NCI-H1048 (cell line): ENCODE results near the gene TPM4.

ENCODE experiments used
- DNase-seq: peaks from one replicate; lab custom pipeline; 2025; lab: John Stamatoyannopoulos, UW

The TPM4 gene

DNA sequence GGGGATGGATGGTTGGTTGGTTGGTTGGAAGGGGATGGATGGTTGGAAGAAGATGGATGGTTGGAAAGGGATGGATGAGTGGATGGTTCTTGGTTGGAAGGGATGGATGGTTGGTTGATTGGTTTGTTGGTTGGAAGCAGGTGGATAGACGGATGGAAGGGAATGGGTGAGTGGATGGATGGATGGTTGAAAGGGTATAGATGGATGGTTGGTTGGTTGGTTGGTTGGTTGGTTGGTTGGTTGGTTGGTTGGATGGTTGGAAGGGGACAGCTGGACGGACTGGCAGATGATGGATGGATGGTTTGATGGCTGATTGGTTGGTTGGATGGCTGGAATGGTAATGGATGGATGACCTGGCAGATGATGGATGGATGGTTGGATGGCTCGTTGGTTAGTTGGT is 55.4 kb downstream of the TPM4 start:
- DNase-seq: no peak

DNA sequence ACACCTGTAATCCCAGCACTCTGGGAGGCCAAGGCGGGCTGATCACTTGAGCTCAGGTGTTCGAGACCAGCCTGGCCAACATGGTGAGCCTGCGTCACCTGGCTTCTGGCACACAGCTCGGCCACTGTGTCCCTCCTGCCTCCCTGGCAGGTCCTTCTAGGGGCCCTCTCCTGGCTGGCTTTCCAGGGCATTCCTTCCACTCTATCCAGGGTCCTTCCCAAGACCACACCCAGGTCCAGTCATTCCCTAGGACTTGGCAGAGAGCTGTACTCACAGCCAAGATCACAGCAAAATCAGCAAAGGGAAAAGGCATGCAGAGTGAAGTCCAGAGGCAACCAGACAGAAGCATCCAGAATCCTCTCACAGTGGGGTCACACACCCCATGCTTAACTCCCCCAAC is 57.5 kb downstream of the TPM4 start:
- no peak for DNase-seq

DNA sequence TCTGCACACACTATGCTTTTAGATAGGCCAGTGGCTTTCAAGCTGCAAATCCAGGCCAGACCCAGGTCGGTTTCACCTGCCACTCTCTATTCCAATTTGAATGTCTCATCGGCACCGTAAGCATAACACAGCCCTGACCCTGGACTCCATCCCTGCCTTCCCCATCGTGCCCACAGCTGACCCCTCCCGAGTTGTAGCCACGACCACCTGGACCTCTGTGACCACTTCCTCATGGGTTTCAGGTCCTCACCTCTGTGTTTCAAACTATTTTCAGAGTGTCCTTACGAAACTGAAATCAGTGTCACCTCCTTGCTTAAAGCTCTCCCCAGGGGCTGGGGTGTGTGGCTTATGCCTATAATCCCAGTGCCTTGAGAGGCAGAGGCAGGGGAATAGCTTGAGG is 58.2 kb downstream of the TPM4 start:
- no peak for DNase-seq

DNA sequence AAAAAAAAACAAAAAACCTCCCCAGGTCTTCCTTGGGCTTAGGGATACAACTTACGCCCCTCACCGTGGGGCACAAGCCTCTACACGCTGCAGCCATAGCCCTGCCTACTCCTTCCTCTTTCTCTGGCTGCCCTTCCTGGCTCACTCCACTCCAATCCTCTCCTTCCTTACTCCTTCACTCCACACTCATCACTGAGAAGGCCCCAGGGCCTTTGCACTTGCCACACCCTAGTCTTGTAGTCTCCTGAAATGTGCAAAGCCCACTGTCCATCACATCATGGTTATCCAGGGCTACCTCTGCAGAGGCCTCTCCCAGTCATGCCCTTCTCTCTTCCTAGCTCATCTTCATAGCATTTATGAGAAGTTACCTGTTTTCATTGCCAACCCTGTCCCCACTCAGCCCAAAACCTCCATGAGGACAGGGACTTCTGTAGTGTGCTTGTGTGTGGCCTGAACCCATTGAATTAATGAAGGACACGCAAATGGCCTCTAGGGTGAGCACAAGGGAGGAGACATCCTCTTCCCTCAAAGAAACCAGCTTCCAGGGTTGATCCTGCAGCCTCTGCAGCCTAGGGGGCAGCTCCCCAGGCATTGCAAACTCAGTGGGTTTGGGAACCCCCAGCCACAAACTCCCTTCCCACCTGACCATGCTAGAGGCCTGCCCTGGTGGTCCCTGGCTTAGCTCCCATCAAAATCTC is 59.3 kb downstream of the TPM4 start:
- no peak for DNase-seq

DNA sequence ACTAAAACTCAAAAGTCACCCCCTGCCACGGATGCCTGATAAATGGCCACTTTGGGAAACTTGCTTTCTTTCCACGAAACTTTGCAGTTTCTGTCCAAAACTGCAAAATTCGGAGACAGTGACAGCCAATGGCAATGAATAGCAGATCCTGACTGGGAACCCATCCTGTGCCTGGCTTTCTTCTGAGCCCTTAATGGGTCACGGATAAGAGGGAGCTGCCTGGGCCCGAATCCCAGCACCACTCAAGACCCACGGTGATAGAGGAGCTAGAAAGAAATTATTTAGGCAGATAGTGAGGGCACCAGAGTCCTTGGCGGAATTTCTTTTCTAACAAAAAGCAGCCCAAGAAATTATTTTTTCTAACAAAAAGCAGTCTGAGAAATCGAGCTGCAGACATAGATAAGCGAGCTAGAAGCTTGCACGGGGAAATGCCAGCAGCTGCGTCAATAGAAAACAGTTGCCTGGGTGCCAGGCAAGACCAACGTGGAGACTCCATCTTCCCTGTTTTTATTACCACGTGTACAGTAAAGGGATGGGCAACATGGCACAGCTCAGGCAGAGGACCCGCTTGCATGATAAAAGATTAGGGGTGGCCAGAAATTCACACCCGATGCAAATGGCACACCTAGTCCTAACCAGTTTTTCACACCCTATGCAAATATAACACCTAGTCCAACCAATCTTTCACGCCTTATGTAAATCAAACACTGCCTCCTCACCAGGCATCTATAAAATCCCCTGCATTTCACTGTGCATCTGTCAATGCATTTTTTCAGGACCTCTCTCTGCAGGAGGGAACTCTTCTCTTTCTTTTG is 60.1 kb downstream of the TPM4 start:
- no peak for DNase-seq

DNA sequence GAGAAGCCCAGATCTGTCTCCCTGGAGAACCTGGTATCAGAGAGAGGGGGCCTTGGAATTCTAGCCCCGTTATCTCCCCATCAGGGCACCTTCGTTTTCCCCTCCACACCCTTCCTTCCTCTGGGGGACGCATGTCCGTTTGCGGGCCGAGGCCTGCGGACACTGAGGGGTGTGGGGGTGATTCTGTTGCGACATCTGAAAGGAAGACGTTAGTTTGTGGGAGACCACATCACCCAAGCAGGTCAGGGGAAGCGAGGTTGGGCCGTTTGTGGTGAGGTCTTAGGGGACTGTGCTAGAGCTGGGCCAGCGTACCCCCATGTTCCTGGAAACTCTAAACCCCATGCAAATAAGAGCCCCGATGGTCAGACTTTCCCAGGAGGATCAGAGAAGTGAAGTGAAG is 63.5 kb downstream of the TPM4 start:
- DNase-seq: no peak

DNA sequence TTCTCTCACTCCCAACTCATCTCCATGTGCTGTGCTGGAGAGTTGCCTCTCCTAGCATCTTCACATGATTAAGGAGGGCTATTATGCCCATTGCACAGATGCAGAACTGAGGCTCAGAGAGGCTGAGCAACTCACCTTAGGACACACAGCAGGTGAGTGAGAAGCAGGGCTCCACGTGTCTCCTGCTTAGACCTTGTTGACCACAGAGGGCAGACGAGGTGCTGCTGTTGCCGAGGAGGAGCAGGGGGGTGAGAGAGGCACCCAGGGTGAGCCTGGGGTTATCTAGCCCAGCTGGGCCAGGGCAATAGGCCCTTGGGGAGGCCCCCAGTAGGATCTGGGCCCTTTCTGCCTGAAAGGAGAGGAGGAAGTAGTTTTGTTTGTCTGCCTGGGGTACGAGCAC is 64.7 kb downstream of the TPM4 start:
- no peak for DNase-seq

DNA sequence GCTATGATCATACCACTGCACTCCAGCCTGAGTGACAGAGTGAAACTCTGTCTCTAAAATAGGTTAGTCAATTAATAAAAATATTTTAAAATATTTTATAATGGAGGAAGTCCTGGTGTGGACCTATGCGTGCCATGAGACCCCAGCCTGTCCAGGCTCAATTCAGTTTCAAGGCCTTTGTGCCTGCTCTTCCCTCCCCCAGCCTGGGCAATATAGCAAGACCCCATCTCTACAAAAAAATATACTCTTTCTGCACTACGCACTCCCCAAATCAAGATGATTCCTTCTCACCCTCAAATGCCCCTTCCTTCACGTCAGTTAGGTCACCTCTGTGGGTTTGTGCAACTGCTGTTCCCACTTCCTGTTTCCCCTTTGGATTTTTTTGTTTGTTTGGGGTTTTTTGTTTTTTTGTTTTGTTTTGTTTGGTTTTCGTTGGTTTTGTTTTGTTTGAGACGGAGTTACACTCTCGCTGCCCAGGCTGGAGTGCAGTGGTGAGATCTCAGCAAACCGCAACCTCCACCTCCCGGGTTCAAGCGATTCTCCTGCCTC is 65.8 kb downstream of the TPM4 start:
- no peak for DNase-seq

DNA sequence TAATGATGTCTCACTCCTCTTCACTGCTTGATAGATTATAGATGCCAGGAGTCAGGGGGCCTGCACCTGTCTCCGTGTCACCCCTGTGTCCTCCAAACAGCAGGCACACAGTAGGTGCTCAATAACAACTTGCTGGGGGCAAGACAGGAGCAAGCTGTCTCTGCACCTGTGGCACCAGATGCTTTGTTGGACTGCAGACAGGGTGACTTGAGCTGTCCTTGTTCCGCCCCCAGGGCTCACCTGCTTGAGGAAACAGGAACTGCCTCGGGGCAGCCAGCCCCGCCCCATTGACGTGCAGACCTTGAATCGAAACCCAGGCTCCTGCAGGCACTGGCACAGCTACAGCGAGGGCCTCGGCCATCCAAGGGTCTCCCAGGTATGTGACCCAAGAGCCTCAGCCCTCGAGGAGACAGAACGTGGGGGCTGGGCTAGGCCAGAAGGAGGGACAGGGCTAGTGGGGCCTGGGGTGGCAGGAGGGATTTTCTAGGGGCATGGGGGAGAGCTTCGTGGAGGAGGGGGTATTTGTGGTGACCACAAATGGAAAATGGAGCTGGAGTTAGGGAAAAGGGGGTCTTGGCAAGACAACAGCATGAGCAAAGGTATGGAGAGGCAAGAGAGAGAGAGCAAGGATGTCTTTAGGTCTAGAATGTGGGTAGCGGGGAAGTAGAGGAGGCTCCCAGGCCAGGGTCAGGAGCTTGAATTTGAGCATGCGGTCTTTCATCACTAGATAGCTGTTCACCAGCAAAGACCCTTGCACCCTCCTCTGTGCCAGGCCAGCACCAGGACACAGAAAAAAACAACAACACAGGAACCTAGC is 67.3 kb downstream of the TPM4 start, which contains the start of gene HSH2D:
HSH2D (plus strand) TSS at position 287 of the 817 bp plus-strand sequence. CDS start 5,066 bp downstream, outside the sequence.
- no peak for DNase-seq

DNA sequence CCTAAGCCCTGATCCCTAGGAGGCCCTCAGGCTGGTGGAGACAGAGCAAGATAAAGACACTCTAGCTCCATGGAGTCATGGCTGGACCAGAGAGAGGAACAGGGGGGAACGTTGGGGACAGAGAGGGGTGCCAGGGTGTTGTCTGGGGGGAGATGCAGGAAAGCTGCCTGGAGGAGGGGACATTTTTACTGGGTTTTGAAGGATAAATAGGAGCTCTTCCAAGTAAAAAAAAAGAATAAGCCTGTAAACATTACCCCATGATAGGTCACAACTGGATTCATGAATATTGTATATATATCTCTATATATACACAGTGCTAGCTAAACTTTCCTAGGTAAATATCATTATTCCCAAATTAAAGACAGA is 67.9 kb downstream of the TPM4 start:
- no peak for DNase-seq

DNA sequence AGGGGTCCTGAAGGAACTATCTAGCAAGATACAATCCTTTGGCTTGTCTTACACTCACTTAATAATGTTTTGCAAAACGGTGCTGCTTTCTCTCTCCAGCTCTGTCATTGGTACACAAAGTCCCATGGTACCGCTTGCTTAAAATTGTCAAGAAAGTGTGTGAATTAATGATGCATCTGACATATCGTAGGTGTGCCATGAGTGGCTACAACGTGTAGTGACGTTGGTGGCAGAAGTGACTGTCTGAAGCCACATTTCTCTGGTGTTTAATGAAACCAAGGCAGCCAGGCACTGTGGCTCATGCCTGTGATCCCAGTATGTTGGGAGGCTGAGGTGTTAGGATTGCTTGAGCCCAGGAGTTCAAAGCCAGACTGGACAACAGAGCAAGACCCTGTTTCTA is 69.8 kb downstream of the TPM4 start:
- no peak for DNase-seq

DNA sequence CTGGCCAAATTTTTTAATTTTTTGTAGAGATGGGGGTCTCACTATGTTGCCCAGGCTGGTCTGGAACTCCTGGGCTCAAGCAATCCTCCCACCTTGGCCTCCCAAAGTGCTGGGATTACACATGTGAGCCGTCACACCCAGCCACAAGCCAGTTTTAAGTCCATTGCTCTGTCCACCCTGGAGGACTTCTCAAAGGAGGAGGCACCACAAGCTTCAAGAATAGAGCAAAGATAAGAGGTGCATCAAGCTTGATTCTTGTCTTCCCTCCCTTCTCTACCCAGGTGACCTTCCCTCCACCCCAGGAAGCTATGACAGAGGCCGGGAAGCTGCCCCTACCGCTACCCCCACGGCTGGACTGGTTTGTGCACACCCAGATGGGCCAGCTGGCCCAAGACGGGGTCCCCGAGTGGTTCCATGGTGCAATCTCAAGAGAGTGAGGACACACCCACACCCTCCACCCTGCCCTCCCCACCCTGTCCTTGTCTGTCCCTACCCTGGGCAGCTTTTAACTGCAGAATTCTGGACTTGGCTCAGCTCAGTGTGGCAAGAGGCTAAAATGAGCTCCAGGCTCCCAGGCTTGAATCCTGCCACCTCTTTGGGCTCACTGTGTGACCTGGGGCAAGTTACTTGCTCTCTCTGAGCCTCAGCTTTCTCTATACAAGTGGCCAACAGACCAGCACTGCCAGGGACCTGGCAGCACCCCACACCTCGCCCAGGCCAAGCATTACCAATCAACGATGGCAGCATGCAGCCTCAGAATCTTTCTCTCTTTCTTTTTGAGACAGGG is 72.3 kb downstream of the TPM4 start:
- DNase-seq: no peak
